CD4-positive, CD25-positive, alpha-beta regulatory T cell (primary cell): ENCODE measurements around the gene NHEJ1. TPM values are rescaled to one million over a fixed set of nuclear protein-coding genes. Genes with fewer than 3 reads are reported as not detected.

Experiments
- ATAC-seq, 2 donors: fragments of 150-1000 bp; cut with Tn5 transposase; one replicate each; pipeline ENCODE4 v1.10.0; 2021; ENCODE audit warnings: low read depth in 2 of 2, moderate number of reproducible peaks in 2 of 2, moderate library complexity in 1 of 2
- DNase-seq, 3 donors: peaks; one replicate each; pipeline versions ENCODE4 v3.0.0 to v3.0.0-alpha.2; 2012 to 2022; ENCODE audit warnings: mixed read lengths in 1 of 3
- H3K27ac ChIP-seq: one replicate; pipeline ENCODE4 v1.7.0; 2013; ENCODE audit warnings: mild to moderate bottlenecking, low read length; ENCODE audit not compliant: insufficient read depth, poor library complexity, severe bottlenecking
- H3K27me3 ChIP-seq: one replicate; pipeline ENCODE4 v1.7.0; 2013; ENCODE audit warnings: low read length; ENCODE audit not compliant: control insufficient read depth, insufficient read depth
- H3K36me3 ChIP-seq: one replicate; pipeline ENCODE4 v1.7.0; 2013; ENCODE audit warnings: mild to moderate bottlenecking, low read length, moderate library complexity; ENCODE audit not compliant: control insufficient read depth, insufficient read depth
- H3K4me1 ChIP-seq: 2 replicates; pipeline ENCODE4 v1.7.0; 2013; ENCODE audit warnings: mild to moderate bottlenecking, low read length; ENCODE audit not compliant: insufficient read depth, control insufficient read depth, poor library complexity, severe bottlenecking
- H3K4me3 ChIP-seq: one replicate; pipeline ENCODE4 v1.7.0; 2013; ENCODE audit warnings: low read depth, mild to moderate bottlenecking, low read length, moderate library complexity
- H3K9me3 ChIP-seq, 2 experiments: 1 replicate in 1 of 2; 2 replicates in 1 of 2; pipeline ENCODE4 v1.7.0; 2013; ENCODE audit warnings: low read length in 2 of 2, mild to moderate bottlenecking in 1 of 2, moderate library complexity in 1 of 2; ENCODE audit not compliant: control insufficient read depth in 2 of 2
- H3K27ac Mint-ChIP-seq, 3 donors: one replicate each; pipeline ENCODE4 v1.8.0; 2020 to 2022; ENCODE audit warnings: mild to moderate bottlenecking in 3 of 3, mixed read lengths in 3 of 3, moderate library complexity in 2 of 3
- H3K27me3 Mint-ChIP-seq: one replicate; pipeline ENCODE4 v1.8.0; 2022; ENCODE audit warnings: mild to moderate bottlenecking, mixed read lengths
- H3K36me3 Mint-ChIP-seq: one replicate; pipeline ENCODE4 v1.8.0; 2020; ENCODE audit warnings: mixed read lengths
- H3K4me1 Mint-ChIP-seq, 4 donors: one replicate each; pipeline ENCODE4 v1.8.0; 2020 to 2022; ENCODE audit warnings: mixed read lengths in 4 of 4, mild to moderate bottlenecking in 1 of 4
- H3K4me3 Mint-ChIP-seq, 4 donors: one replicate each; pipeline ENCODE4 v1.8.0; 2020 to 2022; ENCODE audit warnings: mild to moderate bottlenecking in 4 of 4, mixed read lengths in 4 of 4, moderate library complexity in 3 of 4
- H3K9me3 Mint-ChIP-seq, 7 donors: one replicate each; pipeline ENCODE4 v1.8.0; 2020 to 2022; ENCODE audit warnings: mixed read lengths in 7 of 7, mild to moderate bottlenecking in 3 of 7, moderate library complexity in 2 of 7
- polyA plus RNA-seq, 4 donors: library from polyadenylated mRNA; unstranded; fragments of 300-500 nt; fragmentation: Illumina TruSeq; gene quantifications; one replicate each; pipeline ENCODE4 v1.2.3, GENCODE V29; 2021
- total RNA-seq: library from RNA; stranded (reverse); gene quantifications from one replicate; pipeline ENCODE4 v1.2.3, GENCODE V29; 2022

Gene NHEJ1
- total and polyA plus RNA-seq, 5 donors from 2014 or later: 12.9 to 29.1 (median 25.5) TPM

DNA sequence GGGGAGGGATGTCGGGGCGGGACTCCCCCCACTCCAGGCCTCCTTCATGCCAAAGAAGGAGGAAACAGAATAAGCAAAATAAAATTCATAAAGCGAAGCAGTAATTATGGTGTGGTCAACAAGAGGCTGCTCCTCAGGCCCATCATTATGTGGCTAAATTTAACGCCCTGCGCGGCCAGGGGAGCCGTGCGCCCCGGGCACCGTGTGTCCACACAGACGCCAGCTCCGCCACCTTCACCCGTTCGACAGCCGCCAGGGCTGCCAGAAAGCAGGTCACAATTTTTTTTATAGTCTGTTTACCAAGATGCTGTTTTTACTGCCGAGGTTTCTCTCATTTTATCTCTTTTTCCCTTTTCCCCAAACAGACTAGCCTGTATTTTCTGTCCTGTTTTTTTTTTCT lies 31.0 kb downstream of the NHEJ1 start:
- Histone ChIP-seq H3K36me3 (peaks cover 8% of the 10 kb centered on the region), H3K4me3 (no peak overlapping the region), H3K27ac (no peak overlapping the region), H3K9me3 (no peaks in the 10 kb centered on the region), H3K4me1 (no peaks in the 10 kb centered on the region), H3K27me3 (no peaks in the 10 kb centered on the region)
- no peaks in the 10 kb centered on the region for H3K9me3 Mint-ChIP-seq
- peaks cover 31% of the 10 kb centered on the region for H3K36me3 Mint-ChIP-seq
- H3K4me3 Mint-ChIP-seq: no peak overlapping the region
- DNase-seq (no peak), ATAC-seq (no peak)
- no peak overlapping the region for H3K27ac Mint-ChIP-seq
- H3K4me1 Mint-ChIP-seq: peaks cover 6 to 30% (median 10%) of the 10 kb centered on the region in 4 donors
- H3K27me3 Mint-ChIP-seq: no peaks in the 10 kb centered on the region

DNA sequence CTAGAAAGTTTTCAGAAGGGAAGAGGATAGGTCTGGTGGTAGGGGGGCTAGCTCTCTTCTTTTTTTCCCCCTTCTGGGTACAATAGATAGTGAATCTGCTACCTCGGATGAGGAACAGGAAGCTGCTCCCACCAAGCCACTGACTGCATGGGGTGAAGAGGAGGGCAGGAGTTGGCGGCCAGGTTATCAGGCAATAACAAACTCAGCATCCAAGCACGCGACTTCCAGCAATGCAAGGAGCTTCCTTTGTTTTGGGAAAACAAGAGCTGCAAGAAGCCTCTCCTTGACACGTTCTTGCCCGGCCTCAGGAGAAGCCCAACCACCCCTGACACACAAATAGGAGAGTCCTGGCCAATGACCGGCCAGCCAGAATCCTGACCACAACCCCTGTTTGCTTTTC lies 32.2 kb downstream of the NHEJ1 start:
- ATAC-seq (no peak), DNase-seq (no peak)
- peaks cover 9 to 34% (median 15%) of the 10 kb centered on the region in 4 donors for H3K4me1 Mint-ChIP-seq
- no peaks in the 10 kb centered on the region for H3K27me3 Mint-ChIP-seq
- Histone ChIP-seq H3K27ac (no peak overlapping the region), H3K9me3 (no peaks in the 10 kb centered on the region), H3K4me1 (no peaks in the 10 kb centered on the region), H3K36me3 (peaks cover 14% of the 10 kb centered on the region), H3K4me3 (no peak overlapping the region), H3K27me3 (no peaks in the 10 kb centered on the region)
- H3K9me3 Mint-ChIP-seq: no peaks in the 10 kb centered on the region
- H3K4me3 Mint-ChIP-seq: no peak overlapping the region
- peaks cover 23% of the 10 kb centered on the region for H3K36me3 Mint-ChIP-seq
- no peak overlapping the region for H3K27ac Mint-ChIP-seq

DNA sequence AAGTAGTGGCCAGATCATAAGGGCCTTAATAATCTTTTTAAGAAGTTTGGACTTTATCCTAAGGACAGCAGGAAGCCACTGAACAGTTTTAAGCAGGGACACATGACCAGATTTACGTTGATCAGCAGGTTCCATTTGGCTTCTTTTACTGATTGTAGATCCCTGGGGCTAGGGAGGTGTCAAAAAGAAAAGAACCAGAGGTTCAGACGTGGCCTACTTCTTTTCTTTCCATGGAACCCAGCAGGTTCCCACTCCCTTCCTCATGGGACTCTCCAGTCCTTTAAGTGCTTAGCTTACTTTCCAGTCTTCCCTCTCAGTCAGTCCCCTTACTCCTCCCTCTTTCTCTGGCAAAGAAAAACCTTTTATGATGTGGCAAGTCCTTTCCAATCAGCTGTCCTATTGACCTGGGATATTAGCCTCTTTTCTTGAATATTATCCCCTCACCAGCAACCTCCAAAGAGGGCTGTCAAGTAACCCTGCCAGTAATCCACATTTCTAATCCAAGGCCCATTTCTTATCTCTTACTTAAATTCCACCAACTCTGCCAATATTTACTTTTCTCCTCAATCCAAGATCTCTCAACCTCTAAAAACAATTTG lies 33.5 kb downstream of the NHEJ1 start:
- H3K27ac Mint-ChIP-seq: peak overlapping the region in 1 of 3 donors; percentile 17
- H3K27ac ChIP-seq: no peak overlapping the region
- peaks cover 23% of the 10 kb centered on the region for H3K36me3 Mint-ChIP-seq
- no peaks in the 10 kb centered on the region for H3K9me3 Mint-ChIP-seq
- H3K9me3 ChIP-seq: no peaks in the 10 kb centered on the region
- DNase-seq (no peak), ATAC-seq (no peak)
- H3K4me3 Mint-ChIP-seq: no peak overlapping the region
- no peaks in the 10 kb centered on the region for H3K4me1 ChIP-seq
- no peaks in the 10 kb centered on the region for H3K27me3 Mint-ChIP-seq
- peaks cover 14% of the 10 kb centered on the region for H3K36me3 ChIP-seq
- no peak overlapping the region for H3K4me3 ChIP-seq
- H3K4me1 Mint-ChIP-seq: peaks cover 9 to 39% (median 17%) of the 10 kb centered on the region in 4 donors
- H3K27me3 ChIP-seq: no peaks in the 10 kb centered on the region

DNA sequence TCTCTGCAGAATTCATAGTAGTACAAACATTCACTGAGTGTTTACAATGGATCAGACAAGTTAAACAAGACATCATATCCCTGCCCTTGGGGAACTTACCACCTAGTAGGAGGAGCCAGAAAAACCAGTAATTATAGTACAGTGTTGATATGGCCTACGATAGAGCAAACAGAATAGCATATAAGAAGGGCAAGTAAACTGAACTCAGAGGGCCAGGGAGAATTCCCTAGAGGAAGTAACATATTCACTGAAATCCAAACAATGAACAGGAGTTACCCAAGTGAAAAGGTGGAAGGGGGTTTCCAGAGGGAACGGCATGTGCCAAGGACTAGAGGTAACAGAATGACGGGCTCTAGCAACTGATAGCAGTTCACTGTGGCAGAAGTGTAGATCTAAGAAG lies 34.1 kb downstream of the NHEJ1 start:
- no peaks in the 10 kb centered on the region for H3K9me3 Mint-ChIP-seq
- H3K36me3 Mint-ChIP-seq: peaks cover 22% of the 10 kb centered on the region
- ATAC-seq (no peak), DNase-seq (no peak)
- Histone ChIP-seq H3K36me3 (peaks cover 14% of the 10 kb centered on the region), H3K9me3 (no peaks in the 10 kb centered on the region), H3K27ac (no peak overlapping the region), H3K4me1 (no peaks in the 10 kb centered on the region), H3K27me3 (no peaks in the 10 kb centered on the region), H3K4me3 (no peak overlapping the region)
- no peak overlapping the region for H3K4me3 Mint-ChIP-seq
- no peaks in the 10 kb centered on the region for H3K27me3 Mint-ChIP-seq
- peaks cover 9 to 40% (median 17%) of the 10 kb centered on the region in 4 donors for H3K4me1 Mint-ChIP-seq
- H3K27ac Mint-ChIP-seq: no peak overlapping the region

DNA sequence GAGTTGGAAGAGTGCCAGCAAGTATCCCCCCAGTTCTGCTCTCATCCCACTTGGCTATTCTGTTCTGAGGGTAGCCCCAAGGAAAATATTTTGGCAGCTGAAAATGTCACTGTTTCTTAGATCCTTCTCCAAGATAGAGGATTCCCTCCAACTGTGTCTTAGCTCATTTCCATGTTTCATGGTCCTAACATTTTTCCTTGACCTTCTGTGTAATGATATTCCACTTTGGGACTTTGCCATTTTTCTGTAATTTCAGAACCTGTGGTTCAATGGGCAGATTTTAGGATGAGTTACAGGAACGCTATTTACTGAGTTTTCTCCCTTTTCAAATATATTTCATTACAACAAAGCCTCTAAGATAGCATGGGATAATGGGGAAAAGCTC lies 34.7 kb downstream of the NHEJ1 start:
- peaks cover 22% of the 10 kb centered on the region for H3K36me3 Mint-ChIP-seq
- H3K4me1 Mint-ChIP-seq: peaks cover 9 to 40% (median 17%) of the 10 kb centered on the region in 4 donors
- no peaks in the 10 kb centered on the region for H3K9me3 ChIP-seq
- peaks cover 11% of the 10 kb centered on the region for H3K36me3 ChIP-seq
- no peak for ATAC-seq
- no peak for DNase-seq
- H3K4me3 Mint-ChIP-seq: no peak overlapping the region
- no peaks in the 10 kb centered on the region for H3K27me3 ChIP-seq
- H3K4me3 ChIP-seq: no peak overlapping the region
- no peak overlapping the region for H3K27ac Mint-ChIP-seq
- no peaks in the 10 kb centered on the region for H3K9me3 Mint-ChIP-seq
- no peaks in the 10 kb centered on the region for H3K27me3 Mint-ChIP-seq
- H3K27ac ChIP-seq: no peak overlapping the region
- no peaks in the 10 kb centered on the region for H3K4me1 ChIP-seq

DNA sequence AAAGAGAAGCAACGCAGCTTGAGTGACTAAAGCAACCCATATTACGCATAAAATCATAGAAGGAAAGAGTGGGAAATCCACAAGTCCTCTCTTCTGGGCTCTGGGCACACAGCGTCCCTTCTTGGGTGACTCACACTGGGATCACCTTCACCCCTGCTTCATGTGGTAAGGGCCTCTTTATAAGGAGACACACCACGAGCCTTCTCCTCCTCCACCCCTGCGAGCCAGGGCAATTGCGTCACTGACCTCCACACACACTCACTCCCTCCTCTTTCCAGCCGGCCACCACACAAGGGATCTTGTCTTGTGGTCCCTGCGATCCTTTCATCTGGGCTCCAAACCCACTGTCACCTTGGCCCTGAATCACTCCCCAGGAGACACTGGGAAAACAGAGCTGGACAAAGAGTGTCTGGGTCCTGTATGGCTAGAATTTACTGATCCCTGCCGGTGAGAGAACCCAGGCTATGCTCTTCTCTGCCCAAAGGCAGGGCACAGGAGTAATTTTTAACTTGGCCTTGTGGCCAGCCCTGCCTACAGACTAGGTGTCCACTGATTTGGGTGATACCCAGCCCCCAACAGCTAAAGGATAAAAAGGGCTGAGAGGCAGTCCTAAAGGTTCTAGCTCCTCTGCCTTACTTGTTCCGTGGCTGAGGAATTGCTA lies 35.3 kb downstream of the NHEJ1 start:
- peaks cover 9 to 40% (median 17%) of the 10 kb centered on the region in 4 donors for H3K4me1 Mint-ChIP-seq
- Histone ChIP-seq H3K27me3 (no peaks in the 10 kb centered on the region), H3K9me3 (no peaks in the 10 kb centered on the region), H3K27ac (no peak overlapping the region), H3K4me1 (no peaks in the 10 kb centered on the region), H3K4me3 (no peak overlapping the region), H3K36me3 (peaks cover 11% of the 10 kb centered on the region)
- no peaks in the 10 kb centered on the region for H3K9me3 Mint-ChIP-seq
- H3K27ac Mint-ChIP-seq: peak overlapping the region in 2 of 3 donors; percentile 36 to 48
- peaks cover 18% of the 10 kb centered on the region for H3K36me3 Mint-ChIP-seq
- no peak for ATAC-seq
- H3K27me3 Mint-ChIP-seq: no peaks in the 10 kb centered on the region
- H3K4me3 Mint-ChIP-seq: no peak overlapping the region
- DNase-seq: no peak

DNA sequence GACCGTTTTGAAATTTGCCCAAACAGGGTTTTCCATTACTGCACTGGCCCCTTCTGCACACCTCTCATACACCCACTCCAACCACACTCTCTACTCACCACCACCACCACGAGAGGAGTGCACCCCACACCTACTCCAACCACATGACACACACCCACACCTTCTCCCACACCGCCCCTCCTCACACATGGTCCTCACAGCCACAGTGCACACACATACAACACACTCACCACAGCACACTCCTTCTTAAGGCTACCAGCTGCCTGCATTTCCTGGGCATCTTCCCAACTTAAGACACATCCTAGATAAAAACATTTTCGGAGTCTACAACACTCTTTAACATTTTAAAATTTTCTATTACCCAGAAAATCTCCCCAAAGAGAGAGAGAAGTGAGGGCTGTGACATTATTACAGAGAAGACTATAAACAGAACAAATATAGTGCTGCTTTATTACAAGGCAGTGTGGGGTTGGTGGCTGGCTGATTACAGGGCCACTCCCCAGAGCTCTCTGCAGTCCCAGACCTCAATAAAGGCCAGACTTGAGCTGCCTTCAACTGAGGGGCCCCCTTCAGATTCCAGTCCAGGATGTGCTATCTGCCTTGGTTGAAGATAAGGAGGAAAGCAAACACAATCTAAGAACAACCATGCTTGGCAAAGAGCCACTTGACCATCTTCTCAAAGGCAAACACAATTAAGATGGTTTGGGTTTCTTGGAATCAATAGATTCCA lies 36.1 kb downstream of the NHEJ1 start:
- Histone ChIP-seq H3K27ac (no peak overlapping the region), H3K9me3 (no peaks in the 10 kb centered on the region), H3K4me3 (no peak overlapping the region), H3K36me3 (peaks cover 11% of the 10 kb centered on the region), H3K4me1 (no peaks in the 10 kb centered on the region), H3K27me3 (no peaks in the 10 kb centered on the region)
- H3K36me3 Mint-ChIP-seq: peaks cover 18% of the 10 kb centered on the region
- no peaks in the 10 kb centered on the region for H3K9me3 Mint-ChIP-seq
- no peak overlapping the region for H3K4me3 Mint-ChIP-seq
- no peaks in the 10 kb centered on the region for H3K27me3 Mint-ChIP-seq
- ATAC-seq (peak in 1 of 2 donors; percentile 31), DNase-seq (no peak)
- H3K4me1 Mint-ChIP-seq: peaks cover 13 to 41% (median 19%) of the 10 kb centered on the region in 4 donors
- H3K27ac Mint-ChIP-seq: peak overlapping the region; percentile 36 to 86 (median 63)
